HEK293 (cell line): ENCODE results near the gene DHRS12.

Source experiments
- CTCF ChIA-PET: fragments of 350-600 bp; formaldehyde crosslinking; extraction: SDS; loops from one replicate; lab custom pipeline; 2021; ENCODE audit warnings: antibody characterized with exemption; lab: Yijun Ruan, JAX
- POLR2A ChIA-PET: fragments of 300-600 bp; formaldehyde crosslinking; extraction: SDS; loops from one replicate; lab custom pipeline; 2020; ENCODE audit warnings: antibody characterized with exemption, inconsistent platforms; lab: Yijun Ruan, JAX
- H3K27ac ChIP-seq: fragments of 200-500 bp; sonication (Bioruptor generic); 2 replicates; pipeline ENCODE4 v1.5.1; 2014; ENCODE audit warnings: low read depth, low read length, control low read depth, inconsistent platforms; ENCODE audit errors: extremely low read depth
- H3K36me3 ChIP-seq, 2 experiments: fragments of 200-500 bp in 1 of 2; sonication (Bioruptor generic) in 1 of 2; 1 replicate in 1 of 2; 2 replicates in 1 of 2; pipeline ENCODE4 v1.5.1; 2014 to 2017; ENCODE audit warnings: inconsistent platforms in 2 of 2, low read length in 2 of 2; ENCODE audit not compliant: control insufficient read depth in 2 of 2, insufficient read depth in 1 of 2
- H3K4me1 ChIP-seq: fragments of 200-500 bp; sonication (Bioruptor generic); 2 replicates; pipeline ENCODE4 v1.5.1; 2014; ENCODE audit warnings: mild to moderate bottlenecking, low read length, inconsistent platforms; ENCODE audit not compliant: control insufficient read depth, insufficient read depth
- H3K4me3 ChIP-seq: 2 replicates; pipeline ENCODE4 v1.5.1; 2011; ENCODE audit warnings: low read depth, mild to moderate bottlenecking, control low read depth, low read length, moderate library complexity
- H3K9me3 ChIP-seq: fragments of 200-500 bp; sonication (Bioruptor generic); 2 replicates; pipeline ENCODE4 v1.5.1; 2014; ENCODE audit warnings: low read depth, low read length, inconsistent platforms; ENCODE audit not compliant: control insufficient read depth, insufficient read depth
- ATF2 ChIP-seq: fragments of 450-650 bp; formaldehyde crosslinking; IDR thresholded peaks from 2 replicates; pipeline ENCODE4 v1.5.1; 2016; ENCODE audit warnings: missing biosample characterization, missing genetic modification characterization, low read depth
- HIC1 ChIP-seq: fragments of 450-650 bp; formaldehyde crosslinking; IDR thresholded peaks from 2 replicates; pipeline ENCODE4 v1.5.1; 2016; ENCODE audit warnings: missing biosample characterization, missing genetic modification characterization
- IKZF3 ChIP-seq: fragments of 450-650 bp; IDR thresholded peaks from 2 replicates; pipeline ENCODE4 v1.5.0; 2018; ENCODE audit warnings: missing biosample characterization, mild to moderate bottlenecking, missing genetic modification characterization, moderate library complexity
- KLF8 ChIP-seq: fragments of 450-650 bp; formaldehyde crosslinking; IDR thresholded peaks from 2 replicates; pipeline ENCODE4 v1.5.1; 2016; ENCODE audit warnings: missing biosample characterization, missing genetic modification characterization
- SP2 ChIP-seq: fragments of 450-650 bp; formaldehyde crosslinking; IDR thresholded peaks from 2 replicates; pipeline ENCODE4 v1.5.1; 2016; ENCODE audit warnings: missing biosample characterization, missing genetic modification characterization
- TSHZ1 ChIP-seq: fragments of 450-650 bp; formaldehyde crosslinking; IDR thresholded peaks from 2 replicates; pipeline ENCODE4 v1.5.1; 2016; ENCODE audit warnings: missing biosample characterization, missing genetic modification characterization, borderline replicate concordance
- ZBTB48 ChIP-seq: fragments of 450-650 bp; formaldehyde crosslinking; IDR thresholded peaks from 2 replicates; pipeline ENCODE4 v1.5.1; 2016; ENCODE audit warnings: missing biosample characterization, missing genetic modification characterization
- ZBTB8A ChIP-seq: fragments of 450-650 bp; formaldehyde crosslinking; IDR thresholded peaks from 2 replicates; pipeline ENCODE4 v1.5.1; 2016; ENCODE audit warnings: missing biosample characterization, missing genetic modification characterization
- ZFHX2 ChIP-seq: fragments of 450-650 bp; formaldehyde crosslinking; conservative IDR thresholded peaks from 2 replicates; pipeline ENCODE4 v1.5.1; 2016; ENCODE audit warnings: missing biosample characterization, missing genetic modification characterization
- ZFP3 ChIP-seq: fragments of 450-650 bp; formaldehyde crosslinking; IDR thresholded peaks from 2 replicates; pipeline ENCODE4 v1.5.1; 2016; ENCODE audit warnings: low read depth, missing biosample characterization, missing genetic modification characterization
- ZNF157 ChIP-seq: fragments of 450-650 bp; formaldehyde crosslinking; IDR thresholded peaks from 2 replicates; pipeline ENCODE4 v1.5.1; 2016; ENCODE audit warnings: missing biosample characterization, missing genetic modification characterization
- ZNF169 ChIP-seq: fragments of 450-650 bp; formaldehyde crosslinking; IDR thresholded peaks from 2 replicates; pipeline ENCODE4 v1.5.1; 2016; ENCODE audit warnings: missing biosample characterization, missing genetic modification characterization
- ZNF248 ChIP-seq: fragments of 450-650 bp; formaldehyde crosslinking; IDR thresholded peaks from 2 replicates; pipeline ENCODE4 v1.5.1; 2017; ENCODE audit warnings: missing biosample characterization, missing genetic modification characterization
- ZNF266 ChIP-seq: fragments of 450-650 bp; formaldehyde crosslinking; IDR thresholded peaks from 2 replicates; pipeline ENCODE4 v1.5.1; 2016; ENCODE audit warnings: missing biosample characterization, missing genetic modification characterization, low read depth
- ZNF274 ChIP-seq, 2 experiments: fragments of 200-500 bp in 1 of 2; fragments of 450-650 bp in 1 of 2; sonication (Bioruptor generic) in 1 of 2; formaldehyde crosslinking in 1 of 2; IDR thresholded peaks; 2 replicates each; pipeline versions ENCODE4 v1.5.1 to v1.6.1; 2014 to 2016; ENCODE audit warnings: borderline replicate concordance in 1 of 2, inconsistent platforms in 1 of 2, low read length in 1 of 2, missing biosample characterization in 1 of 2, missing genetic modification characterization in 1 of 2
- ZNF335 ChIP-seq: fragments of 450-650 bp; formaldehyde crosslinking; conservative IDR thresholded peaks from 2 replicates; pipeline ENCODE4 v1.5.1; 2016; ENCODE audit warnings: missing biosample characterization, missing genetic modification characterization
- ZNF341 ChIP-seq: fragments of 450-650 bp; formaldehyde crosslinking; IDR thresholded peaks from 2 replicates; pipeline ENCODE4; 2016; ENCODE audit warnings: low read depth, missing biosample characterization, missing genetic modification characterization
- ZNF521 ChIP-seq: fragments of 450-650 bp; formaldehyde crosslinking; IDR thresholded peaks from 2 replicates; pipeline ENCODE4 v1.5.1; 2017; ENCODE audit warnings: missing biosample characterization, mild to moderate bottlenecking, missing genetic modification characterization
- ZNF561 ChIP-seq: fragments of 450-650 bp; IDR thresholded peaks from 2 replicates; pipeline ENCODE4 v1.5.1; 2018; ENCODE audit warnings: missing biosample characterization, missing genetic modification characterization, borderline replicate concordance
- ZNF654 ChIP-seq: fragments of 450-650 bp; formaldehyde crosslinking; IDR thresholded peaks from 2 replicates; pipeline ENCODE4 v1.5.1; 2016; ENCODE audit warnings: low read depth, missing biosample characterization, missing genetic modification characterization
- ZNF670 ChIP-seq: fragments of 450-650 bp; formaldehyde crosslinking; IDR thresholded peaks from 2 replicates; pipeline ENCODE4 v1.5.1; 2016; ENCODE audit warnings: missing biosample characterization, missing genetic modification characterization, low read depth
- ZNF776 ChIP-seq: fragments of 450-650 bp; formaldehyde crosslinking; IDR thresholded peaks from 2 replicates; pipeline ENCODE4 v1.5.0; 2017; ENCODE audit warnings: missing biosample characterization, missing genetic modification characterization, borderline replicate concordance
- ZNF792 ChIP-seq: fragments of 450-650 bp; formaldehyde crosslinking; IDR thresholded peaks from 2 replicates; pipeline ENCODE4 v1.5.1; 2016; ENCODE audit warnings: missing biosample characterization, missing genetic modification characterization
- ZSCAN30 ChIP-seq: fragments of 450-650 bp; IDR thresholded peaks from 2 replicates; pipeline ENCODE4 v1.5.1; 2018; ENCODE audit warnings: missing biosample characterization, mild to moderate bottlenecking, missing genetic modification characterization, moderate library complexity
- ZXDB ChIP-seq: fragments of 450-650 bp; formaldehyde crosslinking; IDR thresholded peaks from 2 replicates; pipeline ENCODE4 v1.5.1; 2016; ENCODE audit warnings: missing biosample characterization, missing genetic modification characterization

DHRS12 gene

GRCh38 chr13:51833980-51834379, 30.0 kb upstream of the DHRS12 start:
- ChIA-PET POLR2A (no interaction called here), CTCF (interaction anchor here (0.8 to 1.1 kb wide), 3 partner anchors 16 to 617 kb away, joined by 3 to 5 read pairs (median 3); partner anchors contain the start of gene VPS36)
- H3K4me3 ChIP-seq, result no peak overlapping the region
- H3K27ac ChIP-seq, result no peak overlapping the region
- no peaks in the 10 kb centered on the region for H3K4me1 ChIP-seq
- TF ChIP-seq SP2 (tag by site-specific recombination) (no peak), ZNF341 (tag by site-specific recombination) (no peak), ZNF776 (tag by site-specific recombination) (no peak), ZNF274 (IDR thresholded peaks at IDR 0.05; ENCODE audit: low read length) (no peak), ZNF274 (tag by site-specific recombination; IDR thresholded peaks at IDR 0.05; ENCODE audit: borderline replicate concordance) (no peak), HIC1 (tag by site-specific recombination) (no peak)
- TF ChIP-seq, all 188 proteins: peak for 0
- no peaks in the 10 kb centered on the region for H3K9me3 ChIP-seq
- no peaks in the 10 kb centered on the region for H3K36me3 ChIP-seq

- H3K27ac ChIP-seq, result no peak overlapping the region
- ChIA-PET POLR2A (no interaction called here), CTCF (interaction anchor here (0.7 to 2.5 kb wide), 4 partner anchors 12 to 118 kb away, joined by 4 to 18 read pairs (median 4); no protein-coding TSS in a partner anchor)
- H3K4me3 ChIP-seq, result no peak overlapping the region
- no peaks in the 10 kb centered on the region for H3K9me3 ChIP-seq
- H3K36me3 ChIP-seq, result no peaks in the 10 kb centered on the region
- no peak for TF ChIP-seq ZNF670
- peak; percentile 38; the same call in 1 of the 2 replicates for TF ChIP-seq ZFHX2 (tag by site-specific recombination)
- 0 out of 2 replicates have a peak, but pooled peaks have one; percentile 20 for TF ChIP-seq ZFP3 (tag by site-specific recombination)
- TF ChIP-seq ZNF654 (tag by site-specific recombination), result peak; percentile 56
- no peaks in the 10 kb centered on the region for H3K4me1 ChIP-seq
Observed at GRCh38 chr13:51832471-51833152, 28.6 kb upstream of the DHRS12 start.

- POLR2A ChIA-PET, result no interaction called here
- Histone ChIP-seq H3K27ac (no peak overlapping the region), H3K4me1 (no peaks in the 10 kb centered on the region), H3K36me3 (no peaks in the 10 kb centered on the region), H3K4me3 (no peak overlapping the region), H3K9me3 (no peaks in the 10 kb centered on the region)
- CTCF ChIA-PET, result interaction anchor here (1.0 to 2.5 kb wide), 3 partner anchors 11 to 34 kb away, joined by 4 to 18 read pairs (median 5); no protein-coding TSS in a partner anchor
- TF ChIP-seq ATF2 (no peak), IKZF3 (no peak), ZBTB48 (no peak), ZNF157 (no peak), ZNF248 (tag by site-specific recombination) (no peak), ZBTB8A (tag by site-specific recombination) (no peak), ZNF521 (tag by site-specific recombination) (no peak), TSHZ1 (tag by site-specific recombination) (no peak), ZNF561 (tag by site-specific recombination) (no peak), ZNF792 (tag by site-specific recombination) (no peak), ZXDB (tag by site-specific recombination) (no peak), ZNF335 (no peak), ZNF266 (tag by site-specific recombination) (no peak), ZSCAN30 (no peak), ZNF169 (tag by site-specific recombination) (no peak), KLF8 (tag by site-specific recombination) (no peak)
Observed at GRCh38 chr13:51831519-51831918, 27.6 kb upstream of the DHRS12 start.
